NCI-H1694 treated with DMSO at 0.1 percent for 48 hours (cell line): ENCODE data around the gene UBC.
"Not testable (repeated sequence)": the region's sequence is repeated elsewhere in the genome, so short reads cannot be mapped to it uniquely, and the experiment has no call there.

ENCODE experiments used
- DNase-seq: peaks from one replicate; lab custom pipeline; 2025; lab: John Stamatoyannopoulos, UW

The UBC gene

GRCh38 chr12:124884587-124885438 lies 29.6 kb downstream of the UBC start:
- peak; percentile 16 for DNase-seq

- no peak for DNase-seq
Measured at GRCh38 chr12:124883263-124884130, 31.0 kb downstream of the UBC start.

- DNase-seq = no peak
Measured at GRCh38 chr12:124881123-124881522, 33.3 kb downstream of the UBC start.

- DNase-seq = not testable (repeated sequence)
Measured at GRCh38 chr12:124880335-124880734, 34.1 kb downstream of the UBC start.

- no peak for DNase-seq
Measured at GRCh38 chr12:124878795-124879516, 35.5 kb downstream of the UBC start.

GRCh38 chr12:124877423-124877822 lies 37.0 kb downstream of the UBC start:
- no peak for DNase-seq

GRCh38 chr12:124876171-124876570 lies 38.3 kb downstream of the UBC start:
- DNase-seq = no peak

GRCh38 chr12:124875803-124876132 lies 38.7 kb downstream of the UBC start:
- DNase-seq = no peak

GRCh38 chr12:124874988-124875802 lies 39.3 kb downstream of the UBC start:
- DNase-seq = no peak

GRCh38 chr12:124874188-124874587 lies 40.3 kb downstream of the UBC start:
- no peak for DNase-seq

- no peak for DNase-seq
Measured at GRCh38 chr12:124872068-124872719, 42.3 kb downstream of the UBC start.

GRCh38 chr12:124871297-124871696 lies 43.2 kb downstream of the UBC start:
- DNase-seq = no peak

GRCh38 chr12:124870515-124870914 lies 43.9 kb downstream of the UBC start:
- no peak for DNase-seq

- no peak for DNase-seq
Measured at GRCh38 chr12:124869059-124869665, 45.3 kb downstream of the UBC start.

GRCh38 chr12:124868252-124869058 lies 46.0 kb downstream of the UBC start:
- no peak for DNase-seq

- DNase-seq = no peak
Measured at GRCh38 chr12:124867401-124867930, 47.0 kb downstream of the UBC start.

- DNase-seq = no peak
Measured at GRCh38 chr12:124866883-124867400, 47.5 kb downstream of the UBC start.

GRCh38 chr12:124866195-124866882 lies 48.1 kb downstream of the UBC start:
- no peak for DNase-seq

GRCh38 chr12:124865728-124866127 lies 48.7 kb downstream of the UBC start:
- DNase-seq = no peak
